D721Med (cell line): ENCODE measurements around the gene SLAIN1.
A peak's percentile ranks its signal among the peaks of the same experiment; 100 is the strongest.

Source experiments
- DNase-seq: peaks from one replicate; pipeline ENCODE4 v3.0.0; 2011; ENCODE audit warnings: low spot score; ENCODE audit not compliant: insufficient read length
- FAIRE-seq: peaks from 2 replicates; lab custom pipeline; 2011; peaks lifted over from hg19 to GRCh38; lab: Jason Lieb, UNC
- CTCF ChIP-seq: IDR thresholded peaks from 2 replicates; pipeline ENCODE4 v1.5.1; 2012; ENCODE audit warnings: mild to moderate bottlenecking, control low read depth; ENCODE audit not compliant: insufficient read depth; ENCODE audit errors: missing control alignments

SLAIN1 gene

DNA sequence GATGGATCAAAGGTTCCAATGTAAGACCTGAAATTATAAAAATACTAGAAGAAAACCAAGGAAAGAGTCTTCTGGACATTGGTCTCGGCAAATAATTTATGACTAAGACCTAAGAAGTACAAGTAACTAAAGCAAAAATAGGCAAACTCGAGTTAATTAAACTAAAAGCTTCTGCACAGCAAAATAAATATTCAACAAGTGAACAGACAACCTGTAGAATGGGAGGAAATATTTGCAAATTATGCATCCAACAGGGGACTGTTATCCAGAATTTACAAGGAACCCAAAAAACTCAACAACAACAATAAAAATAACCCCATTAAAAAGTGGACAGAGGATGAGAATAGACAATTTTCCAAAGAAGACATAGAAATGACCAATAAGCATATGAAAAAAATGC, 9.7 kb upstream of the SLAIN1 start:
- FAIRE-seq: no peak
- TF ChIP-seq CTCF: no peak
- no peak for DNase-seq

DNA sequence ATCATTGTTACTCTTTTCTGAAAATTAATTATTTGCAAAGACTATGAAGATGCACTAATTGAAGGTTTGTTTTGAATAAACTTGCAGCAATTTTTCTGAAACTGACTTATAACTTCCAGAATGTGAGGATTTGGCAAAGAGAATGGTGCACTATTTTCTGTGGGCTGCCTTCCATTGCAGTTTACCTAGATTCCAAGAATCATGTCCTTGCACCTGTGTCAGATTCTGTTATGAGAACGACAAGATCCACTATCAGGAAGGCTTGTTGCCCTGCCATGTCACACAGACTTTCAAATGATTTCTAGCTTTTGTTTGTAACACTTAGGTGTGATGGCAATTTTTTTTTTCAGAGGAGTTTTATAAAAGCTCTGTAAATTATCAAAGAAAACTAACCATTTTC, 5.6 kb upstream of the SLAIN1 start:
- no peak for DNase-seq
- TF ChIP-seq CTCF: no peak
- no peak for FAIRE-seq

DNA sequence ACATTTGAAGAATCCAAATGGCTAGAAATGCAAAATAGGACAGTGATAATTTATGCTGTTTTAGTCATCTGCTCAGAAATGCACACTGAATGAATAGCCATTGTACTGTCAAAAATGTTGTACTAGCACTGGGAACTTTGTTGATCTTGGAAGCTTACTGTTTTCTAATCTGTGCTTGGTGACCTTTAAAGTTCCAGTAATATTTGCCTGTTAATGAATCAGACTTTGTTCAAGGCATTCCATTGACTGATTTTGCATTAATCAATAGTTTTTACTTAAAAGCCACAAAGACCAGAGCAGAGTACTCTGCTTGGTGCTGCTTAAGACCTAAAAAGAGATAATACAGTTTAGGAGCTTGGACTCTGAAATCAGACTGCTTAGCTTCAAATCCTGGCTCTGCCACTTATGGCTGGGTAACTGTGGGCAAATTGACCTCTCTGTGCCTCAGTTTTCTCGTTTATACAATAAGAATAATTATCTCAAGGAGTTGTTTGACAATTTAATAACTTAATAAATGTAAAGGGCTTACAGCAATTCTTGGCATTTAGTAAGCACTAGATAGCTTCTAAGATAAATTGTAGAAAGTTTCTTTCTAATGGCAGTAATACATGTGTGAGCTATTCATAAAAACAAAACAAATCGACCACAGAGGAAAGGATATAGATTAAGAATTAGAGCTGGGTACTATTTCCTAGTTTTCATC, 4.6 kb upstream of the SLAIN1 start:
- no peak for FAIRE-seq
- no peak for DNase-seq
- TF ChIP-seq CTCF: no peak

GRCh38 chr13:77693449-77693940, 4.0 kb upstream of the SLAIN1 start:
- no peak for DNase-seq
- no peak for TF ChIP-seq CTCF
- FAIRE-seq: no peak

DNA sequence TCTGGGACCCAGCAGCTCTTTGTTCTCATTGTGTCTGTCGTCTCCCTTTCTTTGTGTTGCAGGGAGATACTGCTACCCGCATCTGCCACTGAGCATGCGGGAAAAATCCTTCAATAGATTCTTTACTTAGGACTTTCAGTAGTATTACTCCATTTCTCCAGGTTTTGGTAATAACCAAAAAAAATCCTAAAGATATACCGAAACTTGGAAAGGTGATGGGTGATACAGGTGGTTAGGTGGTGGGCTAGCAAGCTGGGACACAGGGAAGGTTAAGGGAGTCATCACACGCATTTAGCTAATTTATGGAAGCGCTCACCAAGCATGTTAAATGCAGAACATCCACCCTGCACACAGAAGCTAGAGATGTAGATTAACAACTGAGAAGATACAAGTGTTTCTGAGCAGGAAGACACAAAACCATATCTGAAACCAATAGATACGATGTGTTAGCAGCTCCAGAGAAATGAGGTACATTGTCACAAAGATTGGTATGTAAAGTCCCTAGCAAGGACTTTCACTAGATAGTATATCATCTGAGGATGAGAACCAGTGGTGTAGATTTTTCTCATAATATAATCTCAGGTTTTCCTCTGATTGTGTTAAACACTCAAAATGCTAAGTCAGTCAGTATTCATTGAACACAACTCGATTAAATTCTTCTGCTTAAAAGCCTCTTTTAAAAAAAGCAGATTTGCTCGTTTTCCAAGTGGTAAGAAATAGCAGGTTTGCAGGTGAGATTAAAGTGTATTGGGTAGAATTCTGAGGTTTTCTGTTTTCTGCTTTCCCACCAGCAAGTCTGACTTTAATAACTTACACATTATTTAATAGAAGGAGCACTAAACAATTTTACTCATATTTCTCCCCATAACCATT, 1.2 kb upstream of the SLAIN1 start:
- DNase-seq (no peak), FAIRE-seq (peak; percentile 61)
- TF ChIP-seq CTCF: no peak

- DNase-seq: no peak
- no peak for TF ChIP-seq CTCF
- FAIRE-seq: no peak
Observed at GRCh38 chr13:77696879-77697216, 639 bp upstream of the SLAIN1 start.
